Astrocyte of the spinal cord (primary cell): ENCODE results near the gene FETUB.

Experiments used
- DNase-seq: peaks from one replicate; pipeline ENCODE4 v3.0.0; 2011; ENCODE audit warnings: low read depth, low spot score
- H3K4me3 ChIP-seq: 2 replicates; pipeline ENCODE4 v1.5.1; 2011; ENCODE audit warnings: low read depth, mild to moderate bottlenecking, low read length, moderate library complexity
- in situ Hi-C: cut with HindIII; loops from 2 replicates; pipeline ENCODE4 v1.10.0; 2017; ENCODE audit warnings: low sequenced_read_pairs
- TF ChIP-seq, protein P1 (sequence below): IDR thresholded peaks from 2 replicates; pipeline ENCODE4 v1.5.1; 2012; ENCODE audit warnings: low read depth, mild to moderate bottlenecking, low read length, inconsistent platforms

FETUB gene

GRCh38 chr3:186644683-186645082, 4.5 kb downstream of the FETUB start:
- H3K4me3 ChIP-seq: no peak overlapping the region
- in situ Hi-C loops: no loop called here
- DNase-seq: no peak
- TF ChIP-seq, protein P1, sequence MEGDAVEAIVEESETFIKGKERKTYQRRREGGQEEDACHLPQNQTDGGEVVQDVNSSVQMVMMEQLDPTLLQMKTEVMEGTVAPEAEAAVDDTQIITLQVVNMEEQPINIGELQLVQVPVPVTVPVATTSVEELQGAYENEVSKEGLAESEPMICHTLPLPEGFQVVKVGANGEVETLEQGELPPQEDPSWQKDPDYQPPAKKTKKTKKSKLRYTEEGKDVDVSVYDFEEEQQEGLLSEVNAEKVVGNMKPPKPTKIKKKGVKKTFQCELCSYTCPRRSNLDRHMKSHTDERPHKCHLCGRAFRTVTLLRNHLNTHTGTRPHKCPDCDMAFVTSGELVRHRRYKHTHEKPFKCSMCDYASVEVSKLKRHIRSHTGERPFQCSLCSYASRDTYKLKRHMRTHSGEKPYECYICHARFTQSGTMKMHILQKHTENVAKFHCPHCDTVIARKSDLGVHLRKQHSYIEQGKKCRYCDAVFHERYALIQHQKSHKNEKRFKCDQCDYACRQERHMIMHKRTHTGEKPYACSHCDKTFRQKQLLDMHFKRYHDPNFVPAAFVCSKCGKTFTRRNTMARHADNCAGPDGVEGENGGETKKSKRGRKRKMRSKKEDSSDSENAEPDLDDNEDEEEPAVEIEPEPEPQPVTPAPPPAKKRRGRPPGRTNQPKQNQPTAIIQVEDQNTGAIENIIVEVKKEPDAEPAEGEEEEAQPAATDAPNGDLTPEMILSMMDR: no peak

GRCh38 chr3:186646106-186646505, 5.9 kb downstream of the FETUB start:
- DNase-seq: no peak
- in situ Hi-C loops: no loop called here
- TF ChIP-seq, protein P1: no peak
- no peak overlapping the region for H3K4me3 ChIP-seq

- TF ChIP-seq, protein P1: no peak
- in situ Hi-C loops: no loop called here
- no peak overlapping the region for H3K4me3 ChIP-seq
- no peak for DNase-seq
These were observed 6.6 kb downstream of the FETUB start for GRCh38 chr3:186646841-186647240.

DNA sequence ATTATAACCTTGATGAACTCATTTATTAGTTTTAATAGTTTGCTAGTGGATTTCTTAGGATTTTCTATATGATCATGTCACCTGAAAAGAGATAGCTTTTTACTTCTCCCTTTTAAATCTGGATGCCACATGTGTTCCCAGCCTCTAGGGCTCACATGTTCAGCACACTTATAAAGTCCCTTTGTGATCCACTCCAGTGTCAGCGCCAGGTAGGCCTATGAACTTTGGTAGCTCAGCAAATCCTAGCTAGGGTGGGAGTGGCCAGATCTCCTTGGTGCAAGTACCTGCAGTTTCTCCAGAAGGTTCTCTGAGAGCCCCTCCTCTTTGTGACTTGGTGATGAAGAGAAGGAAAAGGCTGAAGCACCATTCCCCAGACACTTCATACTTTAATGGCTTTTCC, 8.7 kb downstream of the FETUB start:
- H3K4me3 ChIP-seq: no peak overlapping the region
- in situ Hi-C loops: no loop called here
- TF ChIP-seq, protein P1: no peak
- no peak for DNase-seq

DNA sequence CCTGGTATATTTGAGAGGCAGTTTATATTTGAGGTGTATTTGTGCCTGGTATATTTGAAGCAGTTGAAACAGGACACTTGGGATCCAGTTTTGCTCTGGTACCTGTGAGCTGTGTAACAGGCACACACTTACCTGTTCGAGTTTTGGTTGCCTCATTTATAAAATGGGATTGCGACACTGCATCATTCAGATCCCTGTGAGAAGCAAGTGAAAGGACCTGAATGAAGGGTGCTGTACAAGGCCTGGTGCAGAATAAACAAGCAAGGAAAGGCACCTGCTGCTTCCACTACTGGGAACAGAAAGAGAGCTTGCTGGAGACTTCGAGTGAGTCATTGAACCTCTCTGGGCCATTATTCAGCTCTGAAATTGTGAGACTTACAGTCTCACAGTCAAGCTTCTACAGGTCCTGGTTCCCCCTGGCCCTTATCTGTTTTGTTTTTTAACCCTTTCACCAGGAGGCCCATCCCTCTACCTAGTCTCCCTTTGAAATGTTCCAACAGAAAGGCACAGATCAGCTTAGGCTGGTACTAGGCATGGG, 11.5 kb downstream of the FETUB start:
- in situ Hi-C loops: no loop called here
- TF ChIP-seq, protein P1: no peak
- H3K4me3 ChIP-seq: no peak overlapping the region
- no peak for DNase-seq

- H3K4me3 ChIP-seq: no peak overlapping the region
- in situ Hi-C loops: no loop called here
- no peak for DNase-seq
- TF ChIP-seq, protein P1: no peak
These were observed 13.0 kb downstream of the FETUB start for GRCh38 chr3:186653080-186653707.
